Measurements from ENCODE around the gene MCM6. TPM values are rescaled to one million over a fixed set of nuclear protein-coding genes. Genes with fewer than 3 reads are reported as not detected.

Gene MCM6
- total RNA-seq, 1 experiment from 2014 or later: 113 TPM

DNA sequence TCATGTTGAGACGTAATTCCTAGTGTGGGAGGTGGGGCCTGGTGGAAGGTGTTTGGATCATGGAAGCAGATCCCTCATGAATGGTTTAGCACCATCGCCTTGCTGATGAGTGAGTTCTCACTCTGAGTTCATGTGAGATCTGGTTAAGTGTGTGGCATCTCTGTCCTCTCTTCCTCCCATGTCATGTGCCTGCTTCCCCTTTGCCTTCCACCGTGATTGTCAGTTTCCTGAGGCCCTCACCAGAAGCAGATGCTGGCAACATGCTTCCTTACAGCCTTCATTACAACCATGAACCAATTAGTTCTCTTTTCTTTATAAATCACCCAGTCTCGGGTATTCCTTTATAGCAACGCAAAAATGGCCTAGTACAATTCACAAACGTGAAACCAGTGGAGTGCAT lies 14.6 kb upstream of the MCM6 start:
- Mint-ChIP-seq H3K27ac (peak overlapping the region in 2 of 3 experiments; percentile 34 to 67; a peak in 3 of 7 replicates), H3K9me3 (peaks cover 12 to 19% of the 10 kb centered on the region in 2 experiments; a peak in 4 of 5 replicates), H3K27me3 (ENCODE audit: low read depth) (no peaks in the 10 kb centered on the region; the same call in 1 of the 2 replicates), H3K36me3 (ENCODE audit: insufficient read depth in 1 of 3, low read depth in 3 of 3) (peaks cover 11 to 21% (median 16%) of the 10 kb centered on the region in 3 experiments), H3K4me3 (no peak overlapping the region), H3K4me1 (peaks cover 14 to 18% of the 10 kb centered on the region in 2 experiments)
- H2BK120ac ChIP-seq (ENCODE audit: low read depth, low read length, poor library complexity, severe bottlenecking): no peak overlapping the region
- DNase-seq: no peak
- no peak overlapping the region for H2BK20ac ChIP-seq (ENCODE audit: low read depth, low read length, poor library complexity, severe bottlenecking)
- H3K23me2 ChIP-seq (ENCODE audit: insufficient read length, low read depth, low read length, poor library complexity, severe bottlenecking): no peaks in the 10 kb centered on the region
- H2BK15ac ChIP-seq (ENCODE audit: low read depth, low read length): no peak overlapping the region
- H3K27me3 ChIP-seq (ENCODE audit: insufficient read depth, low read length): no peaks in the 10 kb centered on the region
- no peaks in the 10 kb centered on the region for H4K20me1 ChIP-seq (ENCODE audit: control insufficient read depth, insufficient read depth, insufficient read length)
- H2BK5ac ChIP-seq (ENCODE audit: insufficient read length, low read length): no peak overlapping the region
- no peak overlapping the region for H4K91ac ChIP-seq (ENCODE audit: insufficient read length, low read depth, low read length)
- H3K79me2 ChIP-seq (ENCODE audit: insufficient read depth, low read length): no peaks in the 10 kb centered on the region
- no peak overlapping the region for H3K4ac ChIP-seq (ENCODE audit: low read depth, low read length)
- H2AFZ ChIP-seq (ENCODE audit: low read length): no peak overlapping the region
- no peak overlapping the region for H3T11ph ChIP-seq (ENCODE audit: low read length)
- TF ChIP-seq, protein P1, sequence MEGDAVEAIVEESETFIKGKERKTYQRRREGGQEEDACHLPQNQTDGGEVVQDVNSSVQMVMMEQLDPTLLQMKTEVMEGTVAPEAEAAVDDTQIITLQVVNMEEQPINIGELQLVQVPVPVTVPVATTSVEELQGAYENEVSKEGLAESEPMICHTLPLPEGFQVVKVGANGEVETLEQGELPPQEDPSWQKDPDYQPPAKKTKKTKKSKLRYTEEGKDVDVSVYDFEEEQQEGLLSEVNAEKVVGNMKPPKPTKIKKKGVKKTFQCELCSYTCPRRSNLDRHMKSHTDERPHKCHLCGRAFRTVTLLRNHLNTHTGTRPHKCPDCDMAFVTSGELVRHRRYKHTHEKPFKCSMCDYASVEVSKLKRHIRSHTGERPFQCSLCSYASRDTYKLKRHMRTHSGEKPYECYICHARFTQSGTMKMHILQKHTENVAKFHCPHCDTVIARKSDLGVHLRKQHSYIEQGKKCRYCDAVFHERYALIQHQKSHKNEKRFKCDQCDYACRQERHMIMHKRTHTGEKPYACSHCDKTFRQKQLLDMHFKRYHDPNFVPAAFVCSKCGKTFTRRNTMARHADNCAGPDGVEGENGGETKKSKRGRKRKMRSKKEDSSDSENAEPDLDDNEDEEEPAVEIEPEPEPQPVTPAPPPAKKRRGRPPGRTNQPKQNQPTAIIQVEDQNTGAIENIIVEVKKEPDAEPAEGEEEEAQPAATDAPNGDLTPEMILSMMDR (conservative IDR thresholded peaks at IDR 0.05): no peak
- no CpG with 5 or more reads among the region's 6 CpGs for WGBS (ENCODE audit: extremely low coverage, insufficient read length, low lambda C conversion rate)
- H3K9ac ChIP-seq (ENCODE audit: extremely low read depth, insufficient read length, low read length): no peak overlapping the region
- no peak overlapping the region for H3K14ac ChIP-seq (ENCODE audit: insufficient read depth, low read length)
- no peak overlapping the region for H4K8ac ChIP-seq (replicated peaks; ENCODE audit: insufficient read length, low read depth, low read length)
- no peak overlapping the region for H3K23ac ChIP-seq (ENCODE audit: insufficient read length, low read depth, low read length)
- no peaks in the 10 kb centered on the region for H3K79me1 ChIP-seq (ENCODE audit: insufficient read depth, low read depth, low read length, poor library complexity, severe bottlenecking)
- H3K56ac ChIP-seq (ENCODE audit: insufficient read length, low read depth, low read length): no peak overlapping the region
- no peak overlapping the region for H3K27ac ChIP-seq (ENCODE audit: insufficient read length, low read depth, low read length)
- H2BK12ac ChIP-seq (ENCODE audit: insufficient read length, low read depth, low read length): no peak overlapping the region
- H3K18ac ChIP-seq (ENCODE audit: insufficient read length, low read depth, low read length): no peak overlapping the region
- no peak overlapping the region for H2AK5ac ChIP-seq (ENCODE audit: insufficient read length, low read length)
- H3K4me2 ChIP-seq (ENCODE audit: insufficient read depth, insufficient read length, low read length): no peak overlapping the region
- no peak overlapping the region for H4K5ac ChIP-seq (ENCODE audit: insufficient read length, low read depth, low read length)
- H3K9me3 ChIP-seq (ENCODE audit: control insufficient read depth, low read depth, low read length): no peaks in the 10 kb centered on the region
- peaks cover 4% of the 10 kb centered on the region; the same call in 1 of the 2 replicates for H3K4me1 ChIP-seq (ENCODE audit: insufficient read depth, low read length)

All from H9 (cell line).